Tibial nerve (tissue), 4 donors: ENCODE results near the gene DCAF11. TPM values are rescaled to one million over a fixed set of nuclear protein-coding genes. Genes with fewer than 3 reads are reported as not detected.

ENCODE experiments used
- DNase-seq, 2 donors: peaks; one replicate each; pipeline ENCODE4 v3.0.0-alpha.2; 2019; ENCODE audit warnings: low spot score in 2 of 2
- H3K27ac ChIP-seq, 4 donors: fragments of 200-600 bp; sonication (generic) in 3 of 4; one replicate each; pipeline ENCODE4 v1.5.1; 2017 to 2019; ENCODE audit warnings: mild to moderate bottlenecking in 1 of 4
- H3K27me3 ChIP-seq, 2 donors: fragments of 200-600 bp; sonication (generic) in 1 of 2; one replicate each; pipeline versions ENCODE4 v1.5.1 to v1.6.0; 2017 to 2019
- H3K36me3 ChIP-seq, 3 donors: fragments of 200-600 bp; sonication (generic); one replicate each; pipeline ENCODE4 v1.5.1; 2018 to 2019
- H3K4me1 ChIP-seq, 4 donors: fragments of 200-600 bp; sonication (generic) in 3 of 4; one replicate each; pipeline ENCODE4 v1.5.1; 2017 to 2019
- H3K4me3 ChIP-seq, 4 donors: fragments of 200-600 bp; sonication (generic) in 3 of 4; one replicate each; pipeline ENCODE4 v1.5.1; 2017 to 2019; ENCODE audit warnings: mild to moderate bottlenecking in 1 of 4, moderate library complexity in 1 of 4
- H3K9me3 ChIP-seq, 4 donors: fragments of 200-600 bp; sonication (generic) in 3 of 4; one replicate each; pipeline ENCODE4 v1.5.1; 2017 to 2019
- EP300 ChIP-seq, 2 donors: sonication (generic); formaldehyde crosslinking; IDR thresholded peaks; one replicate each; pipeline ENCODE4 v1.6.1; 2017; ENCODE audit warnings: antibody characterized with exemption in 2 of 2, mild to moderate bottlenecking in 1 of 2
- POLR2A ChIP-seq, 2 donors: fragments of 450-650 bp; IDR thresholded peaks; one replicate each; pipeline ENCODE4 v1.6.1; 2017; ENCODE audit warnings: antibody characterized with exemption in 2 of 2, mild to moderate bottlenecking in 2 of 2, moderate library complexity in 2 of 2
- WGBS, 2 donors: methylation state at CpG; one replicate each; pipeline ENCODE4 v1.1.5; 2018; 5-methylcytosine and 5-hydroxymethylcytosine counted together
- total RNA-seq, 4 donors: library from RNA; depleted of rRNA; stranded (reverse); fragments of >200 nt; gene quantifications; one replicate each; pipeline ENCODE4 v1.1.0, GENCODE V29; 2016
- TF ChIP-seq, protein P1 (sequence below), 5 experiments: fragments of 200-600 bp in 3 of 5; fragments of 450-650 bp in 2 of 5; sonication (generic) in 3 of 5; IDR thresholded peaks; one replicate each; pipeline ENCODE4 v1.5.1; 2016 to 2019; ENCODE audit warnings: antibody characterized with exemption in 5 of 5, mild to moderate bottlenecking in 3 of 5, moderate library complexity in 2 of 5

DCAF11 gene
- total RNA-seq, 4 donors from 2014 or later, result 68.9 to 126 (median 98.9) TPM

DNA sequence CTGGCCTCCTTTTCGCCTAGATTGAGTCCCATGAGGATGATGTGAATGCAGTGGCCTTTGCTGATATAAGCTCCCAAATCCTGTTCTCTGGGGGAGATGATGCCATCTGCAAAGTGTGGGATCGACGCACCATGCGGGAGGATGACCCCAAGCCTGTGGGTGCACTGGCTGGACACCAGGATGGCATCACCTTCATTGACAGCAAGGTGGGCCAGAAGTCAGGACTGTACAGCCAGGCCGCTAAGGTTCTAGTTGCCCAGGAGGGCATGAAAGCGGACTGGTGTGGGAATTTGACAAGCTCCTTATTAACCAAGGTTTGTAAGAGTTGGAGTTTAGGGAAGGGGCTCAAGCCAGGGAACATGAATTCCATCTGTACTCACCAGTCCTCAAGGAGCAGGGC lies 5.1 kb downstream of the DCAF11 start:
- Histone ChIP-seq H3K4me3 (no peak overlapping the region), H3K27me3 (no peaks in the 10 kb centered on the region), H3K9me3 (no peaks in the 10 kb centered on the region), H3K36me3 (peaks cover 3 to 81% (median 41%) of the 10 kb centered on the region in 3 donors), H3K4me1 (peaks cover 4 to 14% (median 11%) of the 10 kb centered on the region in 4 donors), H3K27ac (no peak overlapping the region)
- TF ChIP-seq EP300 (IDR thresholded peaks at IDR 0.05) (no peak), POLR2A (IDR thresholded peaks at IDR 0.05) (no peak)
- TF ChIP-seq, protein P1, sequence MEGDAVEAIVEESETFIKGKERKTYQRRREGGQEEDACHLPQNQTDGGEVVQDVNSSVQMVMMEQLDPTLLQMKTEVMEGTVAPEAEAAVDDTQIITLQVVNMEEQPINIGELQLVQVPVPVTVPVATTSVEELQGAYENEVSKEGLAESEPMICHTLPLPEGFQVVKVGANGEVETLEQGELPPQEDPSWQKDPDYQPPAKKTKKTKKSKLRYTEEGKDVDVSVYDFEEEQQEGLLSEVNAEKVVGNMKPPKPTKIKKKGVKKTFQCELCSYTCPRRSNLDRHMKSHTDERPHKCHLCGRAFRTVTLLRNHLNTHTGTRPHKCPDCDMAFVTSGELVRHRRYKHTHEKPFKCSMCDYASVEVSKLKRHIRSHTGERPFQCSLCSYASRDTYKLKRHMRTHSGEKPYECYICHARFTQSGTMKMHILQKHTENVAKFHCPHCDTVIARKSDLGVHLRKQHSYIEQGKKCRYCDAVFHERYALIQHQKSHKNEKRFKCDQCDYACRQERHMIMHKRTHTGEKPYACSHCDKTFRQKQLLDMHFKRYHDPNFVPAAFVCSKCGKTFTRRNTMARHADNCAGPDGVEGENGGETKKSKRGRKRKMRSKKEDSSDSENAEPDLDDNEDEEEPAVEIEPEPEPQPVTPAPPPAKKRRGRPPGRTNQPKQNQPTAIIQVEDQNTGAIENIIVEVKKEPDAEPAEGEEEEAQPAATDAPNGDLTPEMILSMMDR (IDR thresholded peaks at IDR 0.05), result no peak
- DNase-seq, result no peak
- WGBS, 2 donors, result 97% methylated on average over 6 of the region's 6 CpGs

- H3K4me3 ChIP-seq, result no peak overlapping the region
- no peak for DNase-seq
- H3K27ac ChIP-seq, result no peak overlapping the region
- no peaks in the 10 kb centered on the region for H3K27me3 ChIP-seq
- H3K36me3 ChIP-seq, result peaks cover 3 to 81% (median 41%) of the 10 kb centered on the region in 3 donors
- TF ChIP-seq POLR2A (IDR thresholded peaks at IDR 0.05) (no peak), EP300 (IDR thresholded peaks at IDR 0.05) (no peak)
- TF ChIP-seq, protein P1 (IDR thresholded peaks at IDR 0.05), result no peak
- peaks cover 0 to 5% (median 4%) of the 10 kb centered on the region in 4 donors for H3K4me1 ChIP-seq
- WGBS, 2 donors, result 93% methylated on average over 8 of the region's 8 CpGs
- H3K9me3 ChIP-seq, result no peaks in the 10 kb centered on the region
Observed at GRCh38 chr14:24121210-24121609, 6.6 kb downstream of the DCAF11 start.

GRCh38 chr14:24122416-24122815 lies 7.8 kb downstream of the DCAF11 start:
- TF ChIP-seq, protein P1 (IDR thresholded peaks at IDR 0.05), result no peak
- TF ChIP-seq EP300 (IDR thresholded peaks at IDR 0.05) (no peak), POLR2A (IDR thresholded peaks at IDR 0.05) (no peak)
- Histone ChIP-seq H3K27me3 (no peaks in the 10 kb centered on the region), H3K27ac (no peak overlapping the region), H3K4me3 (no peak overlapping the region), H3K36me3 (peaks cover 3 to 73% (median 36%) of the 10 kb centered on the region in 3 donors), H3K4me1 (no peaks in the 10 kb centered on the region), H3K9me3 (no peaks in the 10 kb centered on the region)
- no peak for DNase-seq
- whole genome bisulfite sequencing, 2 donors, result 90 to 91% methylated on average over 4 of the region's 4 CpGs

- TF ChIP-seq, protein P1 (IDR thresholded peaks at IDR 0.05), result no peak
- 87 to 90% methylated on average over 8 of the region's 8 CpGs for WGBS, 2 donors
- Histone ChIP-seq H3K4me3 (no peak overlapping the region), H3K36me3 (peaks cover 3 to 68% (median 31%) of the 10 kb centered on the region in 3 donors), H3K9me3 (no peaks in the 10 kb centered on the region), H3K27ac (no peak overlapping the region), H3K27me3 (no peaks in the 10 kb centered on the region), H3K4me1 (no peaks in the 10 kb centered on the region)
- DNase-seq, result no peak
Observed at GRCh38 chr14:24122898-24123297, 8.3 kb downstream of the DCAF11 start.

DNA sequence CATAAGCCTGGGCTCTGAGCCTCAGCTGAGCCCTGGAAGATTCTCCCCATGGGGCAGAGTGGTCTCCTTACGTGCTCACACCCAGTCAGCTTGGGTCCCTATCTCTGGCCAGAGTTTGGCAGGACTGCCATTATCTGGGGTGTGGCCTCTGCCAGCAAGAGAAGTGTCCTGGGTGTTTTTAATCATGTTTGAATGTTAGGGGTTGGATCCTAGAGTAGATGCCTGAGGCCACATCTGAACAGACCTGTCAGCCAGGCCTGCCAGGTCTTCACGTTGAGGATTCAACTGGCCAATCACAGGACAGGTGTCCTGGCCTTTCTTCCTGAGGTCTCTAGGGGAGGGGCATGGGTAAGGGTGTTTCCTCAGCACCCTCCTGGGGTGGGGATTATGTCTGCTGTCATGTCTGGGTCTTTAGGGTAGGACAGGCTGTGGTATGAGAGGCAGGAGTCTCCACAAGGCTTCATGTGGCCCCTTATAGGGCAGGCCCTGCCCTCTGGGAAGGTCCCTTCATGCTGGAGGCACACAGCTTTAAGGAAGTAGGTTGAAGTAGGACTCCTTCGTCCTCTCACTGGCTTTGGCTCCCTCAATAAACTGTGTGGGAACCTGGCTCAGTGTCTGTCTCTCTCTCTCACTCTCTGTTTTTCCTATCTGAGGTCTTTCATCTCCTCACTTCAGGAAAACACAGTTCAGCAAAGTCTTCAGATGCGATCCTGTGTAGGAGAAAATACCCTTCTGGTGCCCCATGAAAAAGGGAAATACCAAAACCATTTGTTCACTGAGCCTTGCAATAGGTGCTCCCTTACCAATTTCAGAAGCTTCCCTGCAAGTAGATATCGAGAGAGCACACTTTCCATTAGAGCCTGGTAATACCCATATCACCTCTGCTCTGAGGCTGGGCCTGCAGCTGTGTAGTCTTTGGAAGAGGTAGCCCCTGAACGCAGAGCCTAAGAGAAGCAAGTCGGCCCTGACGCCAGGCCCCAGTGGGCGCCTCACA lies 9.1 kb downstream of the DCAF11 start:
- no peaks in the 10 kb centered on the region for H3K27me3 ChIP-seq
- H3K9me3 ChIP-seq, result no peaks in the 10 kb centered on the region
- H3K4me3 ChIP-seq, result no peak overlapping the region
- no peak for DNase-seq
- H3K4me1 ChIP-seq, result no peaks in the 10 kb centered on the region
- TF ChIP-seq, protein P1 (IDR thresholded peaks at IDR 0.05), result no peak
- WGBS, 2 donors, result 87 to 92% methylated on average over 9 of the region's 9 CpGs
- no peak overlapping the region for H3K27ac ChIP-seq
- peaks cover 3 to 60% (median 25%) of the 10 kb centered on the region in 3 donors for H3K36me3 ChIP-seq
